DND-41 (cell line): ENCODE measurements around the gene ALDOA.

Source experiments
- ATAC-seq: fragments of 200-7000 bp; cut with Tn5 transposase; 3 replicates; pipeline ENCODE4 v1.9.1; 2021; ENCODE audit warnings: low read depth; ENCODE audit not compliant: insufficient read depth
- DNase-seq: peaks from one replicate; pipeline ENCODE4 v3.0.0-alpha.2; 2020
- H2AFZ ChIP-seq: 2 replicates; pipeline ENCODE4 v1.6.0; 2012; ENCODE audit warnings: low read depth, low read length
- H3K27ac ChIP-seq: 2 replicates; pipeline ENCODE4 v1.5.1; 2012; ENCODE audit warnings: low read length, inconsistent platforms
- H3K27me3 ChIP-seq: fragments of 200-600 bp; sonication (generic); 2 replicates; pipeline ENCODE4 v1.6.0; 2012; ENCODE audit warnings: low read length, mild to moderate bottlenecking, inconsistent platforms; ENCODE audit not compliant: insufficient read depth, poor library complexity
- H3K36me3 ChIP-seq: 2 replicates; pipeline ENCODE4 v1.5.1; 2012; ENCODE audit warnings: low read length, inconsistent platforms; ENCODE audit not compliant: insufficient read depth
- H3K4me1 ChIP-seq: 2 replicates; pipeline ENCODE4 v1.5.1; 2012; ENCODE audit warnings: mild to moderate bottlenecking, low read length; ENCODE audit not compliant: insufficient read depth
- H3K4me2 ChIP-seq: 2 replicates; pipeline ENCODE4 v1.6.0; 2012; ENCODE audit warnings: mild to moderate bottlenecking, moderate library complexity, low read length, inconsistent platforms; ENCODE audit not compliant: insufficient read depth
- H3K4me3 ChIP-seq, 2 experiments: fragments of 200-600 bp in 1 of 2; shearing (Covaris generic) in 1 of 2; 2 replicates each; pipeline ENCODE4 v1.5.1; 2012 to 2016; ENCODE audit warnings: inconsistent platforms in 2 of 2, low read length in 2 of 2, mild to moderate bottlenecking in 2 of 2, low read depth in 1 of 2, moderate library complexity in 1 of 2
- H3K79me2 ChIP-seq: 2 replicates; pipeline ENCODE4 v1.6.0; 2012; ENCODE audit warnings: low read length, inconsistent platforms; ENCODE audit not compliant: insufficient read depth
- H3K9ac ChIP-seq: 2 replicates; pipeline ENCODE4 v1.6.0; 2012; ENCODE audit warnings: low read depth, mild to moderate bottlenecking, inconsistent platforms, low read length, moderate library complexity
- H3K9me3 ChIP-seq: 2 replicates; pipeline ENCODE4 v1.5.1; 2012; ENCODE audit warnings: low read length, moderate library complexity, mild to moderate bottlenecking, inconsistent platforms; ENCODE audit not compliant: insufficient read depth, severe bottlenecking
- H4K20me1 ChIP-seq: 2 replicates; pipeline ENCODE4 v1.6.0; 2012; ENCODE audit warnings: low read length; ENCODE audit not compliant: insufficient read depth
- CTCF ChIP-seq: IDR thresholded peaks from 2 replicates; pipeline ENCODE4 v1.5.1; 2012; ENCODE audit warnings: borderline replicate concordance, low read length, moderate library complexity, mild to moderate bottlenecking; ENCODE audit not compliant: poor library complexity, severe bottlenecking; ENCODE audit errors: extremely low read depth
- EZH2 ChIP-seq: IDR thresholded peaks from 3 replicates; pipeline ENCODE4 v1.6.1; 2012; ENCODE audit warnings: borderline replicate concordance, low read depth, mild to moderate bottlenecking, moderate library complexity, low read length, inconsistent platforms; ENCODE audit not compliant: severe bottlenecking

Gene ALDOA

DNA sequence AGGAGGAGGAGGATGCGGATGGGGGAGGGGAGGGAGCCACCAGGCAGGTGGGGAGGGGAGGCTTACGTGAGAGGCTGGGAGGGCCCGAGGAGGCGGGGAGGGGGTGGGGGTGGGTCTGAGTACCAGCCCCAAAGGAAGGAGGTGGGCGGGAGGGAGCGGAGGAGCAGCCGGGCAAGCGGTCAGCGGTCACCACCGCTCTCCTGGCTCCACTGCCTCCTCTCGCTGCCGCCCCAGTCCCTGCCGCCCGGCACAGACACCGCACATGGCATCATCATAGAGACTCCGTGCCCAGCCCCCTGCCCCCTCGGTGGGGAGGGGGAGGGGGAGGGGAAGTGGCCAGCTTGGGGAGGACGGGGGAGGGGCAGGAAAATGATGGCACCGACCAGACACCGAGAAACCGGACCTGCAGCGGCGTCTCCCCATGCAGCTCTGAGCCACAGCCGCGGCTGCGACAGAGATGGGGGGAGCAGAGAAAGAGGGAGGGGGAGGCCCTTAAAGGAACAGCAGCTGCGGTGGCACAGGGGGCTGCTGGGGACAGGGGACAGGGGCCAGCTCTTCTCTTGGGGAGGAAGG lies 34.6 kb upstream of the ALDOA start, which contains the start of gene TLCD3B:
Gene TLCD3B (minus strand): TSS at position 431 of the 573 bp plus-strand sequence. CDS start 744 bp downstream, outside the sequence.
- H3K79me2 ChIP-seq: no peaks in the 10 kb centered on the region
- no peak within 1 kb of the TSS for H3K27ac ChIP-seq
- peak within 1 kb of the TSS; percentile 28; the same call in 1 of the 2 replicates for H3K4me2 ChIP-seq
- TF ChIP-seq CTCF (no peak), EZH2 (no peak)
- no peaks in the 10 kb centered on the region for H3K27me3 ChIP-seq
- no peak within 1 kb of the TSS for H3K9ac ChIP-seq
- H4K20me1 ChIP-seq: peaks cover 9% of the 10 kb centered on the region; the same call in 1 of the 2 replicates
- no peaks in the 10 kb centered on the region for H3K9me3 ChIP-seq
- no peaks in the 10 kb centered on the region for H3K4me1 ChIP-seq
- ATAC-seq (peak; percentile 41; the same call in 1 of the 3 replicates), DNase-seq (no peak)
- no peaks in the 10 kb centered on the region for H3K36me3 ChIP-seq
- no peak within 1 kb of the TSS for H2AFZ ChIP-seq
- no peak within 1 kb of the TSS for H3K4me3 ChIP-seq

DNA sequence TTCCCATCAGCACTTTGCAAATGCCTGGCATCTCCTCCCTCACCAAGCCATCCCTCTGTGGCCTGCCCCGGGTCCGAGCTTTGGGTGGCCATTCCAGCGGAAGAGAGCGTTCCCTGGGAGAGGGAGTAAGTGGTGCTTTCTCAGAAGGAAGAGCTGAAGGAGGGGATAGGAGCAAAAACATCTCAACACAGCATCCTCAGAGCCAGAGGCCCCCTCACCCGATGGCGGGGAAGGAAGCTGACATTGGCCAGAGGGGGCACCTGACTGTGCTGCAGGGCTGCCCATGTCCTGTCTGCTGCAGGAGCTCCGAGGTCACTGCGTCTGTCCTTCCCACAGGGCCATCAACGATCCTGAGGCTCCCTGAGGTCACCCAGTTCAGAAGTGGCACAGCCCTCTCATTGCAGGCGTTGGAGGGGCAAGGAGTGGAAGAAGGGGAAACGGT lies 34.1 kb upstream of the ALDOA start:
- Histone ChIP-seq H3K27ac (no peak overlapping the region), H2AFZ (no peak overlapping the region), H3K9me3 (no peaks in the 10 kb centered on the region), H3K79me2 (no peaks in the 10 kb centered on the region), H3K4me2 (0 out of 2 replicates have a peak overlapping the region, but pooled peaks have one; percentile 28), H3K27me3 (no peaks in the 10 kb centered on the region), H3K4me1 (no peaks in the 10 kb centered on the region), H4K20me1 (peaks cover 9% of the 10 kb centered on the region; the same call in 1 of the 2 replicates), H3K4me3 (no peak overlapping the region), H3K9ac (no peak overlapping the region), H3K36me3 (no peaks in the 10 kb centered on the region)
- DNase-seq (no peak), ATAC-seq (no peak)
- TF ChIP-seq EZH2 (no peak), CTCF (no peak)

GRCh38 chr16:30032083-30032819 lies 33.3 kb upstream of the ALDOA start:
- no peaks in the 10 kb centered on the region for H3K27me3 ChIP-seq
- H3K27ac ChIP-seq: no peak overlapping the region
- H3K36me3 ChIP-seq: no peaks in the 10 kb centered on the region
- DNase-seq (peak; percentile 80), ATAC-seq (peak; percentile 78)
- peak overlapping the region; percentile 48; the same call in 1 of the 2 replicates for H2AFZ ChIP-seq
- no peaks in the 10 kb centered on the region for H3K4me1 ChIP-seq
- H3K79me2 ChIP-seq: no peaks in the 10 kb centered on the region
- no peaks in the 10 kb centered on the region for H3K9me3 ChIP-seq
- peaks cover 9% of the 10 kb centered on the region; the same call in 1 of the 2 replicates for H4K20me1 ChIP-seq
- H3K4me2 ChIP-seq: no peak overlapping the region
- H3K4me3 ChIP-seq: no peak overlapping the region
- H3K9ac ChIP-seq: no peak overlapping the region
- TF ChIP-seq CTCF (peak; percentile 98), EZH2 (no peak)
